Mesenchymal stem cell (in vitro differentiated cells and primary cell): ENCODE measurements around the gene KIF4B.

ENCODE experiments used
- DNase-seq: peaks from one replicate; pipeline ENCODE4 v3.0.0-alpha.2; 2013
- H2AFZ ChIP-seq: one replicate; pipeline ENCODE4 v1.6.1; 2013; ENCODE audit warnings: low read depth, mild to moderate bottlenecking, control low read depth, inconsistent platforms, low read length, moderate library complexity
- H2AK5ac ChIP-seq: 2 replicates; pipeline ENCODE4 v1.6.1; 2013; ENCODE audit warnings: low read length, moderate library complexity, mild to moderate bottlenecking, inconsistent platforms; ENCODE audit not compliant: severe bottlenecking
- H2BK120ac ChIP-seq: one replicate; pipeline ENCODE4 v1.6.1; 2013; ENCODE audit warnings: low read depth, mild to moderate bottlenecking, inconsistent platforms, low read length, moderate library complexity
- H2BK12ac ChIP-seq, 2 experiments: one replicate each; pipeline ENCODE4 v1.6.1; 2013; ENCODE audit warnings: inconsistent platforms in 2 of 2, low read length in 2 of 2, mild to moderate bottlenecking in 2 of 2, moderate library complexity in 2 of 2, control low read depth in 1 of 2
- H2BK15ac ChIP-seq: one replicate; pipeline ENCODE4 v1.6.1; 2013; ENCODE audit warnings: mild to moderate bottlenecking, low read depth, inconsistent platforms; ENCODE audit not compliant: poor library complexity, severe bottlenecking
- H2BK5ac ChIP-seq: 2 replicates; pipeline ENCODE4 v1.6.1; 2013; ENCODE audit warnings: low read depth, mild to moderate bottlenecking, low read length, control low read depth, inconsistent platforms; ENCODE audit not compliant: poor library complexity, severe bottlenecking
- H3K14ac ChIP-seq, 2 experiments: one replicate each; pipeline ENCODE4 v1.6.1; 2013; ENCODE audit warnings: inconsistent platforms in 2 of 2, low read length in 2 of 2, control low read depth in 1 of 2, mild to moderate bottlenecking in 1 of 2, moderate library complexity in 1 of 2
- H3K18ac ChIP-seq, 2 experiments: one replicate each; pipeline ENCODE4 v1.6.1; 2013; ENCODE audit warnings: inconsistent platforms in 2 of 2, low read length in 2 of 2, control low read depth in 1 of 2, low read depth in 1 of 2, mild to moderate bottlenecking in 1 of 2
- H3K23ac ChIP-seq, 2 experiments: one replicate each; pipeline ENCODE4 v1.6.1; 2013; ENCODE audit warnings: inconsistent platforms in 2 of 2, low read length in 2 of 2, mild to moderate bottlenecking in 2 of 2, moderate library complexity in 2 of 2, control low read depth in 1 of 2
- H3K27ac ChIP-seq: 2 replicates; pipeline ENCODE4 v1.5.1; 2013; ENCODE audit warnings: mild to moderate bottlenecking, moderate library complexity, low read length, control low read depth, inconsistent platforms; ENCODE audit not compliant: poor library complexity, severe bottlenecking
- H3K27me3 ChIP-seq, 2 experiments: 2 replicates each; pipeline versions ENCODE4 v1.6.1 to v1.7.0; 2013; ENCODE audit warnings: low read length in 2 of 2, mild to moderate bottlenecking in 2 of 2, moderate library complexity in 2 of 2, control low read depth in 1 of 2, inconsistent platforms in 1 of 2; ENCODE audit not compliant: control insufficient read depth in 1 of 2, insufficient read depth in 1 of 2
- H3K36me3 ChIP-seq, 2 experiments: 2 replicates each; pipeline versions ENCODE4 v1.6.1 to v1.7.0; 2013; ENCODE audit warnings: low read length in 2 of 2, control low read depth in 1 of 2, inconsistent platforms in 1 of 2, low read depth in 1 of 2, mild to moderate bottlenecking in 1 of 2; ENCODE audit not compliant: insufficient read depth in 2 of 2, control insufficient read depth in 1 of 2
- H3K4ac ChIP-seq, 2 experiments: one replicate each; pipeline ENCODE4 v1.6.1; 2013; ENCODE audit warnings: inconsistent platforms in 2 of 2, low read length in 2 of 2, mild to moderate bottlenecking in 2 of 2, moderate library complexity in 2 of 2, control low read depth in 1 of 2, low read depth in 1 of 2
- H3K4me1 ChIP-seq: 2 replicates; pipeline ENCODE4 v1.6.1; 2013; ENCODE audit warnings: low read depth, low read length, control low read depth; ENCODE audit not compliant: control insufficient read depth, insufficient read depth
- H3K4me2 ChIP-seq: 2 replicates; pipeline ENCODE4 v1.6.1; 2013; ENCODE audit warnings: low read length, mild to moderate bottlenecking, inconsistent platforms; ENCODE audit not compliant: poor library complexity, severe bottlenecking
- H3K4me3 ChIP-seq, 2 experiments: 2 replicates each; pipeline versions ENCODE4 v1.5.1 to v1.7.0; 2013; ENCODE audit warnings: low read length in 2 of 2, mild to moderate bottlenecking in 2 of 2, control low read depth in 1 of 2, low read depth in 1 of 2; ENCODE audit not compliant: insufficient read depth in 1 of 2
- H3K79me1 ChIP-seq: replicated peaks from 2 replicates; pipeline ENCODE4 v1.6.1; 2013; ENCODE audit warnings: mild to moderate bottlenecking, control low read depth, low read length, inconsistent platforms; ENCODE audit not compliant: poor library complexity, severe bottlenecking
- H3K9ac ChIP-seq: 2 replicates; pipeline ENCODE4 v1.7.0; 2013; ENCODE audit warnings: mild to moderate bottlenecking, low read length, moderate library complexity
- H3K9me3 ChIP-seq: 2 replicates; pipeline ENCODE4 v1.7.0; 2013; ENCODE audit warnings: mild to moderate bottlenecking, low read length; ENCODE audit not compliant: control insufficient read depth
- H4K8ac ChIP-seq: one replicate; pipeline ENCODE4 v1.6.1; 2013; ENCODE audit warnings: inconsistent platforms, mild to moderate bottlenecking, low read length, moderate library complexity
- H4K91ac ChIP-seq: one replicate; pipeline ENCODE4 v1.6.1; 2013; ENCODE audit warnings: mild to moderate bottlenecking, low read length, inconsistent platforms
- WGBS: methylation state at CpG from one replicate; pipeline ENCODE4 v1.1.7; 2013; ENCODE audit warnings: mixed read lengths; 5-methylcytosine and 5-hydroxymethylcytosine counted together

Gene KIF4B

DNA sequence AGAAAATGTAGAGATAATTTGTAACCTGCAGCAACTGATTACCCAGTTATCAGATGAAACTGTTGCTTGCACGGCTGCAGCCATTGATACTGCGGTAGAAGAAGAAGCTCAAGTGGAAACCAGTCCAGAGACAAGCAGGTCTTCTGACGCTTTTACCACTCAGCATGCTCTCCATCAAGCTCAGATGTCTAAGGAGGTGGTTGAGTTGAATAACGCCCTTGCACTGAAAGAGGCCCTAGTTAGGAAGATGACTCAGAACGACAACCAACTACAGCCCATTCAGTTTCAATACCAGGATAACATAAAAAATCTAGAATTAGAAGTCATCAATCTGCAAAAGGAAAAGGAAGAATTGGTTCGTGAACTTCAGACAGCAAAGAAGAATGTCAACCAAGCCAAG, 1.7 kb downstream of the KIF4B start:
- H3K4me2 ChIP-seq, result no peak overlapping the region
- no peak overlapping the region for H3K18ac ChIP-seq
- no peaks in the 10 kb centered on the region for H3K79me1 ChIP-seq
- H3K4me1 ChIP-seq, result no peaks in the 10 kb centered on the region
- no peak overlapping the region for H3K23ac ChIP-seq
- H3K4me3 ChIP-seq, result no peak overlapping the region
- no peak overlapping the region for H3K27ac ChIP-seq
- H3K9me3 ChIP-seq, result no peaks in the 10 kb centered on the region
- no peak overlapping the region for H3K14ac ChIP-seq
- no peaks in the 10 kb centered on the region for H3K36me3 ChIP-seq
- no peak overlapping the region for H2BK15ac ChIP-seq
- no peak overlapping the region for H2AFZ ChIP-seq
- H3K4ac ChIP-seq, result no peak overlapping the region
- WGBS, result 50% methylated on average over 2 of the region's 6 CpGs
- H2AK5ac ChIP-seq, result no peak overlapping the region
- H3K9ac ChIP-seq, result no peak overlapping the region
- H4K91ac ChIP-seq, result no peak overlapping the region
- DNase-seq, result no peak
- no peak overlapping the region for H2BK12ac ChIP-seq
- no peaks in the 10 kb centered on the region for H3K27me3 ChIP-seq
- H2BK5ac ChIP-seq, result no peak overlapping the region
- no peak overlapping the region for H4K8ac ChIP-seq
- no peak overlapping the region for H2BK120ac ChIP-seq

DNA sequence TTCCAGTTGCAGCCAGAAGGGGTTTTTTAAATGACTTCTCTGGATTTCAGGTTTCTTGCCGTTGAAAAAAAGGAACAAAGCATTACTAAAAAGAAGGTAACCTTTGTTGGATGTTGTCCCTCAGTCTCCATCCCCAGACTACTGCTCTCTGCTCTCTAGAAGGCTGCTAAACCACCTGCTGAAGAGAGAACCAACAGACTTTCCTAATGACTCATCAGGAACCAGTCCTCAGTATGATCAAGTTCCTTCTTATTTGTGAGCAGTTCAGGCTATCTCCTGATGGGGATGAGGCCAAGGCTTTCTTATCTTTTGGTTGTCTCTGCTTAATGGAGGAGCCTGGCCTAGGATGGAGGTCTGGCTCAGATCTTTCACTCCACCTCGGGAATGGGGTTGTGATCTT, 4.1 kb downstream of the KIF4B start:
- Histone ChIP-seq H2AK5ac (no peak overlapping the region), H3K9me3 (no peaks in the 10 kb centered on the region), H3K27me3 (no peaks in the 10 kb centered on the region), H3K4me2 (no peak overlapping the region), H2AFZ (no peak overlapping the region), H3K79me1 (no peaks in the 10 kb centered on the region), H2BK12ac (no peak overlapping the region), H3K23ac (no peak overlapping the region), H2BK15ac (no peak overlapping the region), H4K91ac (no peak overlapping the region), H3K4ac (no peak overlapping the region), H3K36me3 (no peaks in the 10 kb centered on the region), H2BK5ac (no peak overlapping the region), H2BK120ac (no peak overlapping the region), H4K8ac (no peak overlapping the region), H3K4me3 (no peak overlapping the region), H3K14ac (no peak overlapping the region), H3K18ac (no peak overlapping the region), H3K27ac (no peak overlapping the region), H3K9ac (no peak overlapping the region), H3K4me1 (no peaks in the 10 kb centered on the region)
- 75% methylated on average over 2 of the region's 2 CpGs for WGBS
- DNase-seq, result no peak

DNA sequence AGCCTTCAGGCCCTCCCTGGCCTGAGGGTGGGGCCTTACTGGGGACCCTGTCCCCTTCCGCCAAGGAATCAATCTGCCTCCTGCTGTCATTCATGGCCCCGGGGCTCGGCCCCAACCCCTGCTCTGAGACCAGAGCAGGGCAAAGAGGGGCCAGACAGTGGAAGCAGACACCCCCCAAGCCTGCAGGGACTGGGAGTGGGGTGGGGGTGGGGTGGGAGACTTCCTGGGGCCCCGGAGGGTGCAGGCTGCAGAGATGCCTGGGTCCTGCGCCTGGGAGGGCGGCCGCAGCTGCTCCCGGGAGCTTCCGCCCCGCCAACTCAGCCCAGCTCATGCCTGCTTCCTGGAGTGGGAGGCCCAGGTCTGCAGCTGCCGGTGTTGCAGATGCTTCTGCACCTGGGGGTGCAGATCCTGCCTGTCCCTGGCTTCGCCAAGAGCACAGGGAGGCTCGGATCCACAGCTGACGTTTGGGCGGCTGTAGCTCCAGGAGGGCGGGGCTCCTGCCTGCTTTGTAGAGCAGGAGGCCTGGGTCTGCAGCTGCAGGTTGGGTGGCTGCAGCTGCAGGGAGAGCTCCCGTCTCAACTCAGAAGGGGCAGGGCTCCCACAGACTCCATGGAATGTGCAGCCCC, 6.2 kb downstream of the KIF4B start:
- H3K36me3 ChIP-seq, result no peaks in the 10 kb centered on the region
- WGBS, result 66% methylated on average over 15 of the region's 17 CpGs

DNA sequence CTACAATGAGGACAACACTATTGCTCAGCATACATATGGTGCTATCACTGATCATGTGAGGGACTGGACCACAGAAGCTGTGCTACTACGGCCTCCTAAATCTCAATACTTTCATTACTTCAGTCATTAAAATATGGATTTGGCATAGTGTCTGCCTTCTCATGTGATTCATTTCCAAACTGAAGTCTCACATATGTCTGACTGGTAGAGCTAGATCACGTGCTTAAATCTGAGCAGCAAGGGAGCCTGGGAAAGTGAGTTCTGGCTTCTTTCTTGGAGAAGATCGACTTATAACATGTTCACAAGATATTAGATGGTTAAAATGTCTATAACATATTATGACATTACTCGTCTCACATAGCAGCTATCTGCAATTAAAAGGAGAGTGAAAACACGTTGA, 8.3 kb downstream of the KIF4B start:
- H2AK5ac ChIP-seq, result no peak overlapping the region
- H3K27me3 ChIP-seq, result peaks cover 0 to 7% of the 10 kb centered on the region in 2 experiments
- H2BK120ac ChIP-seq, result no peak overlapping the region
- H3K4me1 ChIP-seq, result no peaks in the 10 kb centered on the region
- no peak overlapping the region for H3K18ac ChIP-seq
- no peak overlapping the region for H2AFZ ChIP-seq
- H3K79me1 ChIP-seq, result no peaks in the 10 kb centered on the region
- H3K14ac ChIP-seq, result no peak overlapping the region
- no peaks in the 10 kb centered on the region for H3K36me3 ChIP-seq
- no peak overlapping the region for H3K4me3 ChIP-seq
- H3K4me2 ChIP-seq, result no peak overlapping the region
- 100% methylated on average over 1 of the region's 5 CpGs for WGBS
- H4K91ac ChIP-seq, result no peak overlapping the region
- H3K4ac ChIP-seq, result no peak overlapping the region
- H4K8ac ChIP-seq, result no peak overlapping the region
- H3K9me3 ChIP-seq, result no peaks in the 10 kb centered on the region
- H2BK5ac ChIP-seq, result no peak overlapping the region
- no peak overlapping the region for H2BK15ac ChIP-seq
- no peak overlapping the region for H3K27ac ChIP-seq
- no peak overlapping the region for H3K23ac ChIP-seq
- no peak overlapping the region for H3K9ac ChIP-seq
- no peak for DNase-seq
- H2BK12ac ChIP-seq, result no peak overlapping the region

More for the DNA sequence above, 6.2 kb downstream of the KIF4B start:
- Histone ChIP-seq H3K4me1 (no peaks in the 10 kb centered on the region), H2BK12ac (no peak overlapping the region), H3K27me3 (peaks cover 0 to 4% of the 10 kb centered on the region in 2 experiments), H3K4me3 (no peak overlapping the region), H2AK5ac (no peak overlapping the region), H3K4me2 (no peak overlapping the region), H3K14ac (no peak overlapping the region), H2BK120ac (no peak overlapping the region), H2AFZ (no peak overlapping the region), H3K9ac (no peak overlapping the region), H3K27ac (no peak overlapping the region), H4K91ac (no peak overlapping the region), H3K79me1 (no peaks in the 10 kb centered on the region), H2BK5ac (no peak overlapping the region), H4K8ac (no peak overlapping the region), H2BK15ac (no peak overlapping the region), H3K9me3 (no peaks in the 10 kb centered on the region), H3K4ac (no peak overlapping the region), H3K23ac (no peak overlapping the region), H3K18ac (no peak overlapping the region)
- no peak for DNase-seq
